MCF 10A (cell line): ENCODE results near the gene WFDC13. TPM values are rescaled to one million over a fixed set of nuclear protein-coding genes. Genes with fewer than 3 reads are reported as not detected.
"Not testable (repeated sequence)": the region's sequence is repeated elsewhere in the genome, so short reads cannot be mapped to it uniquely, and the experiment has no call there.

Experiments used
- BruUV-seq: library from RNA; stranded (reverse); fragments of 400-500 nt; replicated peaks from 2 replicates; lab custom pipeline; 2021; lab: Mats Ljungman, UMichigan
- CTCF ChIA-PET: fragments of 300-600 bp; sonication (Branson Sonifier 250); formaldehyde crosslinking; extraction: SDS; loops from one replicate; lab custom pipeline; 2021; ENCODE audit warnings: antibody characterized with exemption, inconsistent platforms; lab: Yijun Ruan, JAX
- POLR2A ChIA-PET: fragments of 300-600, 350-650 bp; sonication (Branson Sonifier 250); formaldehyde crosslinking; extraction: SDS; loops from one replicate; lab custom pipeline; 2020; ENCODE audit warnings: antibody characterized with exemption, inconsistent platforms; lab: Yijun Ruan, JAX
- DNase-seq: peaks from one replicate; pipeline ENCODE4 v3.0.0-alpha.2; 2018; ENCODE audit not compliant: unreplicated experiment
- H3K27ac Mint-ChIP-seq: one replicate; pipeline ENCODE4 v1.8.0; 2022; ENCODE audit warnings: mild to moderate bottlenecking, low read depth, mixed read lengths; ENCODE audit not compliant: unreplicated experiment
- H3K27me3 Mint-ChIP-seq: one replicate; pipeline ENCODE4 v1.8.0; 2022; ENCODE audit warnings: mixed read lengths; ENCODE audit not compliant: insufficient read depth, unreplicated experiment
- H3K36me3 Mint-ChIP-seq: one replicate; pipeline ENCODE4 v1.8.0; 2022; ENCODE audit warnings: mild to moderate bottlenecking, moderate library complexity, mixed read lengths; ENCODE audit not compliant: insufficient read depth, unreplicated experiment
- H3K4me1 Mint-ChIP-seq: one replicate; pipeline ENCODE4 v1.8.0; 2022; ENCODE audit warnings: mixed read lengths; ENCODE audit not compliant: insufficient read depth, unreplicated experiment
- H3K4me3 Mint-ChIP-seq: one replicate; pipeline ENCODE4 v1.8.0; 2022; ENCODE audit warnings: mild to moderate bottlenecking, moderate library complexity, mixed read lengths; ENCODE audit not compliant: unreplicated experiment
- H3K9me3 Mint-ChIP-seq: one replicate; pipeline ENCODE4 v1.8.0; 2022; ENCODE audit warnings: mixed read lengths; ENCODE audit not compliant: unreplicated experiment
- intact Hi-C: fragments of 100-400 bp; cut with micrococcal nuclease; formaldehyde crosslinking; loops from 2 replicates; pipeline ENCODE4 v1.14.1; 2022
- total RNA-seq: library from RNA; stranded (reverse); gene quantifications from 2 replicates; pipeline ENCODE4 v1.2.3, GENCODE V29; 2022
- TF ChIP-seq, protein P1 (sequence below): fragments of 200-600 bp; IDR thresholded peaks from one replicate; pipeline ENCODE4 v1.8.0; 2022; ENCODE audit warnings: antibody characterized with exemption, mild to moderate bottlenecking; ENCODE audit not compliant: unreplicated experiment

The WFDC13 gene
- total RNA-seq, 1 experiment from 2014 or later: not detected

DNA sequence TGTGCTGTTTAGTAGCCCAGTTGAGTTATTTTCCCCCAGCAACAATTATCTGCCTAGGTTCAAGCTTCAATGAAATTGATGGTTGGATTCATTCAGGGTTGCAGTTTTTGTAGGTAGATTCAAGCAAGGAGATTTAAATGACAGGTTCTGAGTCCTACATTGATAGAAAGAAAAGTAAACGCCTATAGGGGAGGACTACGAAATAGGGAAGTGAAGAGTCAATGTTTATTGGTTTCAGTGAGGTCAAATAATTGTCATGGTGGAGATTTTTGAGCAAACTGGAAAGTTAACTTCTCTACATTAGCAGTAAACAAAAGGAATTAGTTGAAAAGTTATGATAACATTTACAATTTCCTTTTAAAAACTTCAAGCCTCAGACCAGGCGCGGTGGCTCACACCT lies 734 bp upstream of the WFDC13 start:
- no peak for DNase-seq
- Mint-ChIP-seq H3K9me3 (no peaks in the 10 kb centered on the region), H3K4me1 (no peaks in the 10 kb centered on the region), H3K27me3 (peaks cover 32% of the 10 kb centered on the region), H3K4me3 (no peak overlapping the region), H3K27ac (no peak overlapping the region), H3K36me3 (no peaks in the 10 kb centered on the region)
- TF ChIP-seq, protein P1, sequence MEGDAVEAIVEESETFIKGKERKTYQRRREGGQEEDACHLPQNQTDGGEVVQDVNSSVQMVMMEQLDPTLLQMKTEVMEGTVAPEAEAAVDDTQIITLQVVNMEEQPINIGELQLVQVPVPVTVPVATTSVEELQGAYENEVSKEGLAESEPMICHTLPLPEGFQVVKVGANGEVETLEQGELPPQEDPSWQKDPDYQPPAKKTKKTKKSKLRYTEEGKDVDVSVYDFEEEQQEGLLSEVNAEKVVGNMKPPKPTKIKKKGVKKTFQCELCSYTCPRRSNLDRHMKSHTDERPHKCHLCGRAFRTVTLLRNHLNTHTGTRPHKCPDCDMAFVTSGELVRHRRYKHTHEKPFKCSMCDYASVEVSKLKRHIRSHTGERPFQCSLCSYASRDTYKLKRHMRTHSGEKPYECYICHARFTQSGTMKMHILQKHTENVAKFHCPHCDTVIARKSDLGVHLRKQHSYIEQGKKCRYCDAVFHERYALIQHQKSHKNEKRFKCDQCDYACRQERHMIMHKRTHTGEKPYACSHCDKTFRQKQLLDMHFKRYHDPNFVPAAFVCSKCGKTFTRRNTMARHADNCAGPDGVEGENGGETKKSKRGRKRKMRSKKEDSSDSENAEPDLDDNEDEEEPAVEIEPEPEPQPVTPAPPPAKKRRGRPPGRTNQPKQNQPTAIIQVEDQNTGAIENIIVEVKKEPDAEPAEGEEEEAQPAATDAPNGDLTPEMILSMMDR: no peak
- ChIA-PET POLR2A (no interaction called here), CTCF (no interaction called here)
- BruUV-seq: no TSS peak
- intact Hi-C loops: no loop called here

DNA sequence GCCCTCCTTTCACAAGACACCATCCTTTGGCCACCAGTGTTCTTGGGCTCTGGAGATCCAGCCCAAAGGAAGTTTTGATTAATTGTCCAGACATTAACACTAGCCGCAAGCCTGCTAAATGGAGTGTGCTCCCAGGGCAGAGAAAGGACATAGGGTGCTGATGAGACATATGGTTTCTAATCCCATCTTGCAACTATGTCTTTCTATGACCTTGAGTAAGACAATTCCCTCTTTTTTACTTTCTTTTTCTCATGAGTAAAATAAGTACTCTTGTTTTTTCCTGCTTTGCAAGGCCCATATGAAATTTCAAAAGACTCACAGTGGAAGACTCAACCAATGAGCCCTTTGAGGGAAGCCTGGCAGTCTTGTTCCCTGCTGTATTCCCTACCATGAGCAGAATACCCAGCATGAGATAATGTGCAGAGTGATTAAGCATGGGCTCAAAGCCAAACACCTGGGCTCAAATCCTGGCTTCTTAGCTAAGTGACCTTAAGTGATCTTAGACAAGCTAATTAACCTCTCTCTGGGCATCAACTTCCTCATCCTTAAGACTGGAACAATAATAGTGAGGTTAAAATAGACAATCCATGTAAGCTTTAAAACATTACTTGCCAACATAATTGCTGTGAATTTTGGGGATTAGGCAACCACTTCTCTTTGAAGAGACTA lies 3.3 kb downstream of the WFDC13 start, which contains the start of gene WFDC10B:
Gene WFDC10B, minus strand, starts transcription at position 51 of the 669 bp plus-strand sequence. CDS start 19,027 bp downstream, outside the sequence.
- TF ChIP-seq, protein P1: no peak
- CTCF ChIA-PET: interaction anchor here (0.6 to 1.2 kb wide), 5 partner anchors 9 to 473 kb away, joined by 3 read pairs; partner anchors contain the start of gene WFDC10A
- H3K9me3 Mint-ChIP-seq: no peaks in the 10 kb centered on the region
- no peaks in the 10 kb centered on the region for H3K4me1 Mint-ChIP-seq
- BruUV-seq: no TSS peak
- intact Hi-C loops: no loop called here
- peak; percentile 2 for DNase-seq
- H3K27ac Mint-ChIP-seq: no peak within 1 kb of the TSS
- no peak within 1 kb of the TSS for H3K4me3 Mint-ChIP-seq
- POLR2A ChIA-PET: interaction anchor here (0.7 kb wide), 1 partner anchor 66 kb away, joined by 5 read pairs; no protein-coding TSS in a partner anchor
- H3K36me3 Mint-ChIP-seq: no peaks in the 10 kb centered on the region
- peaks cover 48% of the 10 kb centered on the region for H3K27me3 Mint-ChIP-seq

DNA sequence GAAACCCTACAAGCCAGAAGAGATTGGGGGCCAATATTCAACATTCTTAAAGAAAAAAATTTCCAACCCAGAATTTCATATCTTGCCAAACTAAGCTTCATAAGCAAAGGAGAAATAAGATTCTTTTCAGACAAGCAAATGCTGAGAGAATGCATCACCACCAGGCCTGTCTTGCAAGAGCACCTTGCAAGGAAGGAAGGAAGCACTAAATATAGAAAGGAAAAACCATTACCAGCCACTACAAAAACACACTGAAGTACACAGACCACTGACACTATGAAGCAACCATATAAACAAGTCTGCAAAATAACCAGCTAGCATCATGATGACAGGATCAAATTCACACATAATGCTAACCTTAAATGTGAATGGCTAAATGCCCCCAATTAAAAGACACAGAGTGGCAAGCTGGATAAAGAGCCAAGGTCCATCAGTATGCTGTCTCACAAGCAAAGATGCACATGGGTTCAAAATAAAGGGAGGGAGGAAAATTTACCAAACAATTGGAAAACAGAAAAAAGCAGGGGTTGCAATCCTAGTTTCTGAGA lies 14.4 kb downstream of the WFDC13 start:
- H3K4me3 Mint-ChIP-seq, DNase-seq, H3K9me3 Mint-ChIP-seq, H3K36me3 Mint-ChIP-seq, BruUV-seq, H3K4me1 Mint-ChIP-seq, H3K27ac Mint-ChIP-seq, intact Hi-C loops: not testable (repeated sequence)
- POLR2A ChIA-PET: interaction anchor here (0.7 kb wide), 2 partner anchors 11 to 119 kb away, joined by 3 read pairs; no protein-coding TSS in a partner anchor
- peaks cover 68% of the 10 kb centered on the region for H3K27me3 Mint-ChIP-seq
- CTCF ChIA-PET: interaction anchor here (0.7 kb wide), 1 partner anchor 672 kb away, joined by 3 read pairs; no protein-coding TSS in a partner anchor

DNA sequence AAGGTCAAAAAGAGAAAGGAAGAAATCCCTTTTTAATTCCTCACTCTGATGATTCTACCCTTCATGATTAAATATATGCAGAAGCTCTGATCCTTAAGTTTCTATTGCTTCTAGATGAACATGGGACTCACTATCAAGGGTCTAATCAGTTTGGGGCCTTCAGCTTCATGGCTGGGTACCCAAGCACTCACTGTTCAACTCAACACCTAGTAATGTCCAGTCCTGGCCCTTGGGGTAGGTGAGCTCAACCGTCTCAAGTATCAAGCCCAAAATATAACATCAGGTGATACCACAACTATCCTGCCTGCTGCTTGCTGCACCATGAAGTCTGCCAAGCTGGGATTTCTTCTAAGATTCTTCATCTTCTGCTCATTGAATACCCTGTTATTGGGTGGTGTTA lies 20.2 kb downstream of the WFDC13 start, which contains the start of gene SPINT4:
Gene SPINT4, plus strand, starts transcription at position 301 of the 400 bp plus-strand sequence. Its CDS starts 21 bp downstream, at position 322.
- intact Hi-C loops: no loop called here
- no peak for DNase-seq
- TF ChIP-seq, protein P1: no peak
- Mint-ChIP-seq H3K9me3 (no peaks in the 10 kb centered on the region), H3K4me3 (no peak within 1 kb of the TSS), H3K36me3 (no peaks in the 10 kb centered on the region), H3K27ac (no peak within 1 kb of the TSS), H3K4me1 (no peaks in the 10 kb centered on the region), H3K27me3 (peaks cover 80% of the 10 kb centered on the region)
- ChIA-PET CTCF (interaction anchor here (0.5 to 0.8 kb wide), 2 partner anchors 30 to 64 kb away, joined by 3 to 4 read pairs; no protein-coding TSS in a partner anchor), POLR2A (interaction anchor here (0.7 kb wide), 1 partner anchor 117 kb away, joined by 3 read pairs; no protein-coding TSS in a partner anchor)
- BruUV-seq: no TSS peak
